SK-N-SH treated with all-trans-retinoic acid at 6 μM for 48 hours (cell line): ENCODE results near the gene BMERB1.

Experiments
- BACH2 ChIP-seq: fragments of 250-450 bp; sonication (Bioruptor Pico); IDR thresholded peaks from 2 replicates; pipeline ENCODE4 v1.9.0; 2021; ENCODE audit warnings: mild to moderate bottlenecking, borderline replicate concordance
- CREB5 ChIP-seq: fragments of 250-450 bp; sonication (Bioruptor Pico); IDR thresholded peaks from 2 replicates; pipeline ENCODE4 v1.5.1; 2020; ENCODE audit warnings: low read depth, mild to moderate bottlenecking, moderate library complexity
- ESRRG ChIP-seq: fragments of 250-450 bp; sonication (Bioruptor Pico); IDR thresholded peaks from 2 replicates; pipeline ENCODE4 v1.6.1; 2021; ENCODE audit warnings: mild to moderate bottlenecking
- GLIS3 ChIP-seq: fragments of 250-450 bp; sonication (Bioruptor Pico); IDR thresholded peaks from 2 replicates; pipeline ENCODE4 v1.5.0; 2020; ENCODE audit warnings: mild to moderate bottlenecking, moderate library complexity
- OSR1 ChIP-seq: fragments of 250-450 bp; sonication (Bioruptor Pico); IDR thresholded peaks from 2 replicates; pipeline ENCODE4 v1.8.0; 2022; ENCODE audit warnings: moderate library complexity, mild to moderate bottlenecking, inconsistent platforms
- PATZ1 ChIP-seq: fragments of 250-450 bp; sonication (Bioruptor Pico); IDR thresholded peaks from 2 replicates; pipeline ENCODE4 v1.8.0; 2020; ENCODE audit warnings: mild to moderate bottlenecking, moderate library complexity, borderline replicate concordance

- TF ChIP-seq OSR1, result no peak
- TF ChIP-seq CREB5, result no peak
- no peak for TF ChIP-seq PATZ1 (CRISPR knock-in tag)
- TF ChIP-seq GLIS3, result no peak
- no peak for TF ChIP-seq ESRRG
- no peak for TF ChIP-seq BACH2 (CRISPR knock-in tag)
These were observed 181.6 kb downstream of the BMERB1 start for GRCh38 chr16:15616012-15616411.
